Kidney (tissue), 14 donors: Measurements from ENCODE around the gene SEMA4A. TPM values are rescaled to one million over a fixed set of nuclear protein-coding genes. Genes with fewer than 3 reads are reported as not detected.

Source experiments
- DNase-seq, 5 donors: peaks; one replicate each; pipeline ENCODE4 v3.0.0-alpha.2; 2013 to 2020
- FAIRE-seq: peaks from 2 replicates; lab custom pipeline; 2012; peaks lifted over from hg19 to GRCh38; lab: Jason Lieb, UNC
- H3K27ac ChIP-seq, 2 donors: one replicate each; pipeline ENCODE4 v1.7.0; 2013; ENCODE audit warnings: low read depth in 2 of 2, low read length in 2 of 2, inconsistent platforms in 1 of 2
- H3K27me3 ChIP-seq: one replicate; pipeline ENCODE4 v1.7.1; 2013; ENCODE audit warnings: low read length, inconsistent platforms; ENCODE audit not compliant: control insufficient read depth, insufficient read depth
- H3K36me3 ChIP-seq, 3 donors: one replicate each; pipeline versions ENCODE4 v1.7.0 to v1.7.1; 2013; ENCODE audit warnings: low read length in 3 of 3, control low read depth in 1 of 3, inconsistent platforms in 1 of 3; ENCODE audit not compliant: insufficient read depth in 3 of 3, control insufficient read depth in 2 of 3
- H3K4me1 ChIP-seq, 3 donors: one replicate each; pipeline versions ENCODE4 v1.7.0 to v1.7.1; 2013; ENCODE audit warnings: low read length in 3 of 3, inconsistent platforms in 1 of 3, low read depth in 1 of 3; ENCODE audit not compliant: control insufficient read depth in 2 of 3, insufficient read depth in 2 of 3
- H3K4me3 ChIP-seq, 3 donors: one replicate each; pipeline versions ENCODE4 v1.7.0 to v1.8.1; 2013; ENCODE audit warnings: low read length in 3 of 3, control low read depth in 1 of 3, inconsistent platforms in 1 of 3
- H3K9ac ChIP-seq, 3 donors: one replicate each; pipeline versions ENCODE4 v1.7.0 to v1.7.1; 2013; ENCODE audit warnings: low read length in 3 of 3, control low read depth in 1 of 3, inconsistent platforms in 1 of 3
- H3K9me3 ChIP-seq, 3 donors: one replicate each; pipeline versions ENCODE4 v1.7.0 to v1.7.1; 2013; ENCODE audit warnings: low read length in 3 of 3, control low read depth in 1 of 3, inconsistent platforms in 1 of 3; ENCODE audit not compliant: control insufficient read depth in 2 of 3, insufficient read depth in 1 of 3
- intact Hi-C: fragments of 100-400 bp; cut with DNase I; formaldehyde crosslinking; loops from one replicate; pipeline ENCODE4 v1.11.1; 2022
- polyA plus RNA-seq: library from polyadenylated mRNA; stranded (reverse); fragments of 350-450 nt; fragmentation: Illumina TruSeq; extraction: RNeasy Lipid Tissue Mini Kit (QIAGEN cat#74804); gene quantifications from one replicate; pipeline ENCODE4 v1.2.3, GENCODE V29; 2014; ENCODE audit warnings: low read depth, low replicate concordance; ENCODE audit not compliant: insufficient read depth
- total RNA-seq: library from RNA; stranded (reverse); fragmentation: NEBNext Ultra II Directional; extraction: Animal tissue kit (Norgen Biotek cat#: 25700); gene quantifications from one replicate; pipeline ENCODE4 v1.2.1, GENCODE V29; 2021
- TF ChIP-seq, protein P1 (sequence below): IDR thresholded peaks from 3 replicates; pipeline ENCODE4 v1.5.1; 2012; ENCODE audit warnings: mild to moderate bottlenecking, moderate library complexity, borderline replicate concordance; ENCODE audit not compliant: insufficient read depth; ENCODE audit errors: extremely low read depth
- donor health status: control.
- donor health status: control.
- donor health status: control.
- donor health status: control.
- donor health status: control.
- donor health status: DM: yes; HTN: yes; CAD: no.
- donor health status: Normal renal cell carcinoma (clear cell type).

SEMA4A gene
- total and polyA plus RNA-seq, 2 donors from 2014 or later: 16.4 to 45.9 TPM

DNA sequence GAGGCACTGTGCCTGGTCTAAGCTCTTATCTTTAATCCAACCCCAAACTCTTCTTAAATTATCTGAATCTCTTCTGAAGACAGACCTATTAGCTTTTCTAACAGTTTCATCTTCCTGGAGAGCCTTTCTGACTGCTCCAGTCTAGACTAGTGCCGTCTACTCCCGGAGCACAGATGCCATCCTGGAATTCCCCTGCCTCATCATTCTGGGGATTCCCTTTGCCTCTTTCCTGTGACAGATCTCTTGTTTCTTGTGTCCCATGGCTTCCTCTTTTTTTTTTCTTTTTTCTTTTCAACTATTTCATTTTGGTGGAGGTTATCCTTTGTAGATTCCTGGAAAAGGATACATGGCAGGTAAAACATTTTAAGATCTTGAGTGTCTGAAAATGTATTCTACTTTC lies 11.7 kb downstream of the SEMA4A start:
- peaks cover 0 to 15% (median 15%) of the 10 kb centered on the region in 3 donors for H3K4me1 ChIP-seq
- FAIRE-seq (no peak), DNase-seq (no peak)
- no peak overlapping the region for H3K4me3 ChIP-seq
- no peaks in the 10 kb centered on the region for H3K9me3 ChIP-seq
- H3K27ac ChIP-seq: no peak overlapping the region
- H3K9ac ChIP-seq: no peak overlapping the region
- H3K27me3 ChIP-seq: no peaks in the 10 kb centered on the region
- H3K36me3 ChIP-seq: no peaks in the 10 kb centered on the region
- intact Hi-C loops: no loop called here
- TF ChIP-seq, protein P1, sequence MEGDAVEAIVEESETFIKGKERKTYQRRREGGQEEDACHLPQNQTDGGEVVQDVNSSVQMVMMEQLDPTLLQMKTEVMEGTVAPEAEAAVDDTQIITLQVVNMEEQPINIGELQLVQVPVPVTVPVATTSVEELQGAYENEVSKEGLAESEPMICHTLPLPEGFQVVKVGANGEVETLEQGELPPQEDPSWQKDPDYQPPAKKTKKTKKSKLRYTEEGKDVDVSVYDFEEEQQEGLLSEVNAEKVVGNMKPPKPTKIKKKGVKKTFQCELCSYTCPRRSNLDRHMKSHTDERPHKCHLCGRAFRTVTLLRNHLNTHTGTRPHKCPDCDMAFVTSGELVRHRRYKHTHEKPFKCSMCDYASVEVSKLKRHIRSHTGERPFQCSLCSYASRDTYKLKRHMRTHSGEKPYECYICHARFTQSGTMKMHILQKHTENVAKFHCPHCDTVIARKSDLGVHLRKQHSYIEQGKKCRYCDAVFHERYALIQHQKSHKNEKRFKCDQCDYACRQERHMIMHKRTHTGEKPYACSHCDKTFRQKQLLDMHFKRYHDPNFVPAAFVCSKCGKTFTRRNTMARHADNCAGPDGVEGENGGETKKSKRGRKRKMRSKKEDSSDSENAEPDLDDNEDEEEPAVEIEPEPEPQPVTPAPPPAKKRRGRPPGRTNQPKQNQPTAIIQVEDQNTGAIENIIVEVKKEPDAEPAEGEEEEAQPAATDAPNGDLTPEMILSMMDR: no peak

DNA sequence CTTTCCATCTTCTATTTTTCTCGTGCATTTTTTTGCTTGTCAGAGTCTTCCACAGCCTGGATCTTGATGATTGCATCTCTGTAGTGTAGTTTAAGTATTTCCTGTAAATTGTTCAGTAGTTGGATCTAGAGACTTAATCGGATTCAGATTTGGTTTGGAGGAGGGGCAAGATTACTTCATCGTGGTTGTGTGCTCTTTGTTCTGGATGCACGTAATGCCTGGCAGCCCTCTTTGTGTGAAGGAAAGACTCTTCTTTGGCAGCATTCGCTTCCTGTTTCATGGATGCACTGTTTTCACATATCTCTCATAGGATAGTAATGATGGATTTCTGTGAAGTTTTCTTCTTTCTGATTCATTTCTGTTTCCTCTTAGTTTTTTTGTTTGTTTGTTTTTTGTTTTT lies 14.2 kb downstream of the SEMA4A start:
- TF ChIP-seq, protein P1: no peak
- Histone ChIP-seq H3K4me1 (peaks cover 0 to 3% (median 2%) of the 10 kb centered on the region in 3 donors), H3K27ac (no peak overlapping the region), H3K36me3 (peaks cover 0 to 4% (median 0%) of the 10 kb centered on the region in 3 donors), H3K4me3 (no peak overlapping the region), H3K9ac (no peak overlapping the region), H3K27me3 (no peaks in the 10 kb centered on the region), H3K9me3 (no peaks in the 10 kb centered on the region)
- FAIRE-seq: no peak
- DNase-seq: no peak
- intact Hi-C loops: no loop called here

DNA sequence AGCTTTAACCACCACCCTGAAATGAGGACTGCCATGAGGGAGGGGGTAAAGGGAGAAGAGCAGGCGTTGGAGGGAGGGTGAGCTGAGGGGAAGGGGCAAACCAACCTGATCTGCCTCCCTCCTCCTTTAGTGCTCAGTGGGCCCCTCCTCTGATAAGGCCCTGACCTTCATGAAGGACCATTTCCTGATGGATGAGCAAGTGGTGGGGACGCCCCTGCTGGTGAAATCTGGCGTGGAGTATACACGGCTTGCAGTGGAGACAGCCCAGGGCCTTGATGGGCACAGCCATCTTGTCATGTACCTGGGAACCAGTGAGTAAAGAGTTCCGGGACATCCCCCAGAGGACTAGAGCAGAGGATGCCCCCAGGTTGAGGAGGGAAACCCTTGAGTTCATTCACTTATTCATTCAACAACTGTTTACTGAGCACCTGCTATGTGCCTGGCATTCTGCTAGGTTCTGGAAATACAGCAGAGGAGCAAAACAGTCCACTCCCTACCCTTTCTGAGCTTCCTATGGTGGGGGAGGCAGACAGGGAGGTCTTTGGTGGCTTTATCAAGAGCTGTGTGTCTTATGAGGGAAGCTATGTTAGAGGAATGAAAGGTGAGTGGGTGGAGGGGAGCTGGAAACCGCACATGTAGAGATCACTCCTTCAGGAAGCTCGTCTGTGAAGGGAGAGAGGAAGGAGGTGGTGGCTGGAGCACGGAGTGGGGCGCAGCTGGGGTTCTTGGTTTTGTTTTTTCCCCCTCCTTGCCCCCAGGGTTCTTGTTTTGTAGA lies 19.5 kb downstream of the SEMA4A start:
- no peaks in the 10 kb centered on the region for H3K4me1 ChIP-seq
- DNase-seq (no peak), FAIRE-seq (no peak)
- peaks cover 0 to 4% (median 0%) of the 10 kb centered on the region in 3 donors for H3K36me3 ChIP-seq
- H3K9ac ChIP-seq: no peak overlapping the region
- no peak overlapping the region for H3K27ac ChIP-seq
- no peaks in the 10 kb centered on the region for H3K9me3 ChIP-seq
- intact Hi-C loops: no loop called here
- TF ChIP-seq, protein P1: no peak
- H3K27me3 ChIP-seq: no peaks in the 10 kb centered on the region
- H3K4me3 ChIP-seq: no peak overlapping the region
